Activated B cell treated with CpG ODN at 0.5 μM for 24 hours (primary cell): Measurements from ENCODE around the gene POC1B. TPM values are rescaled to one million over a fixed set of nuclear protein-coding genes. Genes with fewer than 3 reads are reported as not detected.

Experiments
- ATAC-seq: fragments of 200-7000 bp; cut with Tn5 transposase; one replicate; pipeline ENCODE4 v1.10.0; 2021; ENCODE audit warnings: low read depth, mild to moderate bottlenecking, moderate library complexity
- CTCF ChIA-PET: fragments of 350-600 bp; sonication (Branson Sonifier 250); formaldehyde crosslinking; loops from one replicate; lab custom pipeline; 2021; ENCODE audit warnings: antibody characterized with exemption; lab: Charles Lee
- POLR2A ChIA-PET: fragments of 350-600 bp; sonication (Branson Sonifier 250); formaldehyde crosslinking; loops from one replicate; lab custom pipeline; 2021; ENCODE audit warnings: antibody characterized with exemption; lab: Charles Lee
- DNase-seq: peaks from one replicate; pipeline ENCODE4 v3.0.0; 2022
- H3K27ac Mint-ChIP-seq: one replicate; pipeline ENCODE4 v1.8.0; 2020; ENCODE audit warnings: mixed read lengths
- H3K27me3 Mint-ChIP-seq: one replicate; pipeline ENCODE4 v1.8.0; 2021; ENCODE audit warnings: mixed read lengths
- H3K36me3 Mint-ChIP-seq: one replicate; pipeline ENCODE4 v1.8.0; 2021; ENCODE audit warnings: low read depth, mixed read lengths
- H3K4me1 Mint-ChIP-seq: one replicate; pipeline ENCODE4 v1.8.0; 2021; ENCODE audit warnings: mixed read lengths
- H3K4me3 Mint-ChIP-seq: one replicate; pipeline ENCODE4 v1.8.0; 2020; ENCODE audit warnings: mild to moderate bottlenecking, mixed read lengths
- H3K9me3 Mint-ChIP-seq: one replicate; pipeline ENCODE4 v1.8.0; 2020; ENCODE audit warnings: mixed read lengths
- CTCF ChIP-seq: fragments of 200-600 bp; IDR thresholded peaks from one replicate; pipeline ENCODE4 v1.8.0; 2022; ENCODE audit warnings: antibody characterized with exemption, mild to moderate bottlenecking
- intact Hi-C: fragments of 100-400 bp; cut with micrococcal nuclease; formaldehyde crosslinking; loops from one replicate; pipeline ENCODE4 v1.15.1; 2024
- total RNA-seq: library from RNA; stranded (reverse); gene quantifications from 2 replicates; pipeline ENCODE4 v1.2.3, GENCODE V29; 2022

Gene POC1B
- total RNA-seq, 1 donor from 2014 or later = 27.3 TPM

GRCh38 chr12:89379148-89379838 is 146.6 kb downstream of the POC1B start:
- CTCF ChIA-PET = no interaction called here
- H3K36me3 Mint-ChIP-seq = no peaks in the 10 kb centered on the region
- ATAC-seq (no peak), DNase-seq (no peak)
- peaks cover 6% of the 10 kb centered on the region for H3K27me3 Mint-ChIP-seq
- no peak overlapping the region for H3K4me3 Mint-ChIP-seq
- no peak overlapping the region for H3K27ac Mint-ChIP-seq
- no peaks in the 10 kb centered on the region for H3K4me1 Mint-ChIP-seq
- POLR2A ChIA-PET = no interaction called here
- no peak for TF ChIP-seq CTCF
- intact Hi-C loops = no loop called here
- no peaks in the 10 kb centered on the region for H3K9me3 Mint-ChIP-seq

GRCh38 chr12:89376844-89377243 is 149.0 kb downstream of the POC1B start:
- H3K36me3 Mint-ChIP-seq = no peaks in the 10 kb centered on the region
- no peaks in the 10 kb centered on the region for H3K9me3 Mint-ChIP-seq
- TF ChIP-seq CTCF = no peak
- intact Hi-C loops = no loop called here
- H3K27me3 Mint-ChIP-seq = no peaks in the 10 kb centered on the region
- ChIA-PET CTCF (no interaction called here), POLR2A (no interaction called here)
- ATAC-seq = no peak
- no peaks in the 10 kb centered on the region for H3K4me1 Mint-ChIP-seq
- no peak overlapping the region for H3K4me3 Mint-ChIP-seq
- no peak for DNase-seq
- no peak overlapping the region for H3K27ac Mint-ChIP-seq

- ATAC-seq (no peak), DNase-seq (no peak)
- H3K27ac Mint-ChIP-seq = no peak overlapping the region
- no peaks in the 10 kb centered on the region for H3K4me1 Mint-ChIP-seq
- intact Hi-C loops = no loop called here
- POLR2A ChIA-PET = no interaction called here
- H3K36me3 Mint-ChIP-seq = no peaks in the 10 kb centered on the region
- TF ChIP-seq CTCF = no peak
- H3K9me3 Mint-ChIP-seq = no peaks in the 10 kb centered on the region
- no peaks in the 10 kb centered on the region for H3K27me3 Mint-ChIP-seq
- CTCF ChIA-PET = no interaction called here
- H3K4me3 Mint-ChIP-seq = no peak overlapping the region
Observed at GRCh38 chr12:89376202-89376529, 149.7 kb downstream of the POC1B start.

- intact Hi-C loops = no loop called here
- no peak for TF ChIP-seq CTCF
- ChIA-PET CTCF (no interaction called here), POLR2A (no interaction called here)
- Mint-ChIP-seq H3K4me1 (peaks cover 4% of the 10 kb centered on the region), H3K27ac (no peak overlapping the region), H3K9me3 (no peaks in the 10 kb centered on the region), H3K4me3 (no peak overlapping the region), H3K36me3 (no peaks in the 10 kb centered on the region), H3K27me3 (no peaks in the 10 kb centered on the region)
- ATAC-seq (no peak), DNase-seq (no peak)
Observed at GRCh38 chr12:89373763-89374572, 151.9 kb downstream of the POC1B start.

- ATAC-seq (no peak), DNase-seq (no peak)
- TF ChIP-seq CTCF = no peak
- CTCF ChIA-PET = no interaction called here
- Mint-ChIP-seq H3K4me1 (peaks cover 4% of the 10 kb centered on the region), H3K27me3 (no peaks in the 10 kb centered on the region), H3K9me3 (no peaks in the 10 kb centered on the region), H3K36me3 (no peaks in the 10 kb centered on the region), H3K4me3 (no peak overlapping the region), H3K27ac (no peak overlapping the region)
- intact Hi-C loops = no loop called here
- POLR2A ChIA-PET = no interaction called here
Observed at GRCh38 chr12:89372584-89373370, 153.1 kb downstream of the POC1B start.
